Breast epithelium (tissue), 3 donors: Measurements from ENCODE around the gene TBC1D1.

ENCODE experiments used
- CTCF ChIP-seq, 3 donors: fragments of 450-650 bp; IDR thresholded peaks; one replicate each; pipeline ENCODE4 v1.5.1; 2016 to 2017; ENCODE audit warnings: antibody characterized with exemption in 3 of 3, mild to moderate bottlenecking in 3 of 3, moderate library complexity in 3 of 3
- POLR2A ChIP-seq: fragments of 450-650 bp; IDR thresholded peaks from one replicate; pipeline ENCODE4 v1.6.1; 2016; ENCODE audit warnings: antibody characterized with exemption, mild to moderate bottlenecking, moderate library complexity

GRCh38 chr4:38113551-38113950, 222.7 kb downstream of the TBC1D1 start:
- TF ChIP-seq CTCF (IDR thresholded peaks at IDR 0.05) (no peak), POLR2A (no peak)
